Heart left ventricle (tissue), 16 donors: ENCODE results near the gene ARHGAP10. TPM values are rescaled to one million over a fixed set of nuclear protein-coding genes. Genes with fewer than 3 reads are reported as not detected.

Experiments used
- ATAC-seq, 4 donors: fragments of 200-7000 bp; cut with Tn5 transposase; one replicate each; pipeline ENCODE4 v1.9.1; 2020 to 2022; ENCODE audit warnings: moderate library complexity in 4 of 4, mild to moderate bottlenecking in 3 of 4, moderate number of reproducible peaks in 1 of 4
- DNase-seq, 5 donors: peaks; one replicate each; pipeline ENCODE4 v3.0.0-alpha.2; 2020
- H3K27ac ChIP-seq, 12 donors: fragments of 200-600 bp; sonication (generic) in 4 of 12; one replicate each; pipeline versions ENCODE4 v1.5.0 to v1.8.0; 2016 to 2022; ENCODE audit warnings: mild to moderate bottlenecking in 2 of 12
- H3K27me3 ChIP-seq, 9 donors: fragments of 200-600 bp; sonication (generic) in 2 of 9; one replicate each; pipeline versions ENCODE4 v1.5.1 to v1.8.0; 2016 to 2022; ENCODE audit warnings: mild to moderate bottlenecking in 3 of 9
- H3K36me3 ChIP-seq, 9 donors: fragments of 200-600 bp; sonication (generic) in 2 of 9; one replicate each; pipeline versions ENCODE4 v1.5.0 to v1.8.0; 2018 to 2022; ENCODE audit warnings: mild to moderate bottlenecking in 2 of 9
- H3K4me1 ChIP-seq, 12 donors: fragments of 200-600 bp; sonication (generic) in 4 of 12; one replicate each; pipeline versions ENCODE4 v1.5.0 to v1.8.0; 2016 to 2022; ENCODE audit warnings: mild to moderate bottlenecking in 3 of 12
- H3K4me3 ChIP-seq, 12 donors: fragments of 200-600 bp; sonication (generic) in 4 of 12; one replicate each; pipeline versions ENCODE4 v1.5.0 to v1.8.0; 2017 to 2022; ENCODE audit warnings: mild to moderate bottlenecking in 9 of 12, moderate library complexity in 4 of 12
- H3K9me3 ChIP-seq, 12 donors: fragments of 200-600 bp; sonication (generic) in 4 of 12; one replicate each; pipeline versions ENCODE4 v1.5.0 to v1.8.0; 2016 to 2022; ENCODE audit warnings: mild to moderate bottlenecking in 1 of 12
- POLR2A ChIP-seq, 2 donors: fragments of 450-650 bp; IDR thresholded peaks; one replicate each; pipeline ENCODE4 v1.6.1; 2017; ENCODE audit warnings: antibody characterized with exemption in 2 of 2, mild to moderate bottlenecking in 2 of 2, moderate library complexity in 2 of 2
- WGBS, 4 donors: extraction: QIAGEN DNeasy Blood & Tissue Kit in 2 of 4; methylation state at CpG; one replicate each; pipeline versions ENCODE4 v1.1.5 to v1.1.7; 2013 to 2018; 5-methylcytosine and 5-hydroxymethylcytosine counted together
- intact Hi-C, 10 donors: fragments of 100-400 bp; cut with DNase I; formaldehyde crosslinking; loops; one replicate each; pipeline versions ENCODE4 v1.11.1 to v1.14.2; 2022
- polyA plus RNA-seq, 2 donors: library from polyadenylated mRNA; stranded (reverse); fragments of 200-250 nt; gene quantifications; one replicate each; pipeline ENCODE4 v1.2.3, GENCODE V29; 2013
- total RNA-seq, 9 donors: library from RNA; depleted of rRNA in 2 of 9; stranded (reverse); fragments of >200 nt in 2 of 9; fragmentation: NEBNext Ultra II Directional in 3 of 9; extraction: Animal tissue kit (Norgen Biotek cat#: 25700) in 3 of 9; gene quantifications; one replicate each; pipeline versions ENCODE4 v1.1.0 to v1.2.4, GENCODE V29; 2016 to 2023
- TF ChIP-seq, protein P1 (sequence below), 12 donors: fragments of 200-600 bp; sonication (generic) in 4 of 12; IDR thresholded peaks; one replicate each; pipeline versions ENCODE4 v1.5.0 to v1.8.0; 2018 to 2022; ENCODE audit warnings: antibody characterized with exemption in 12 of 12, mild to moderate bottlenecking in 5 of 12
- donor health status: ischemic (EF 13 %, LVEDD 7.1; RV severe dilation, severe dysfunction).
- donor health status: healthy with polysubstance abuse.
- donor health status: DM: no; HTN: yes; CAD: no.
- donor health status: DM: no; HTN: no; CAD: no.
- donor health status: ischemic (EF 25% LVEDD 6.9; RV normal size, moderate dysfunction).
- donor health status: ischemic (EF 25% LVEDD 5.7; RV mildly dilated, moderate dysfunction).
- donor health status: healthy.
- donor health status: DM: yes; HTN: yes; CAD: no.
- donor health status: ischemic (EF 35%, LVEDD 5.7; RV mildly dilated, moderate dysfunction).
- donor health status: nonischemic (EF 11% LVEDD 7.7; RV severe dilation, severe dysfunction).
- donor health status: DM: yes; HTN: yes; CAD: no.
- donor health status: PGD.
- donor health status: ischemic (EF 29% LVEDD 5.4; RV normal size, mild dysfunction).
- donor health status: nonischemic (EF 23%, LVEDD 6.1; RV moderate dilation, normal function).

ARHGAP10 gene
- total and polyA plus RNA-seq, 11 donors: 30.6 to 73.7 (median 51.7) TPM

DNA sequence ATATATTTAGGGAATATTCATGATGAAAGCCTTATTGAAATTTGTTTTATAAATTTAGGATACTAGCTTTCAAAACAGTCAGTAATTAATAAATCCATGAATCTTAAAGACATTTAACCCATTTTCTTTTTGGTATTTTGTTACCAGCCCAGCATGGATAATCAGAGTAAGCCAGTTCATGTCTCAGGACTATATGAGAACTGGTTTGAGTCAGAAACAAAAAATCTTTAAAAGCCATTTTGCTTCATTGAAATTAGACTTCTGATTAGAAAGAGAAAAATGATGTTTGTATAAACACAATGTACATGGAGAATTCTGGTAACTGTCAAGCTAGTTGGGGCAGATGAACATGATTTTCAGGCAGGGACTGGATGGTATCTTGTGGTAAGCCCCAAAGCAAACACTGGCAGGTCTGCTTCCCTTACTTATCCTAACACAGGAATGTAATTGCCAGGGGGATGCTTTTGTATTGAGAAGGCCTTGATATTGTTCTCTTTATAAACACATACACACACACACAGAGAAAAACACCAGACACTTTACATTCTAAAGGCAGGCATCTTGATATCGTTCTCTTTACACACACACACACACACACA lies 9.4 kb downstream of the ARHGAP10 start:
- TF ChIP-seq, protein P1, sequence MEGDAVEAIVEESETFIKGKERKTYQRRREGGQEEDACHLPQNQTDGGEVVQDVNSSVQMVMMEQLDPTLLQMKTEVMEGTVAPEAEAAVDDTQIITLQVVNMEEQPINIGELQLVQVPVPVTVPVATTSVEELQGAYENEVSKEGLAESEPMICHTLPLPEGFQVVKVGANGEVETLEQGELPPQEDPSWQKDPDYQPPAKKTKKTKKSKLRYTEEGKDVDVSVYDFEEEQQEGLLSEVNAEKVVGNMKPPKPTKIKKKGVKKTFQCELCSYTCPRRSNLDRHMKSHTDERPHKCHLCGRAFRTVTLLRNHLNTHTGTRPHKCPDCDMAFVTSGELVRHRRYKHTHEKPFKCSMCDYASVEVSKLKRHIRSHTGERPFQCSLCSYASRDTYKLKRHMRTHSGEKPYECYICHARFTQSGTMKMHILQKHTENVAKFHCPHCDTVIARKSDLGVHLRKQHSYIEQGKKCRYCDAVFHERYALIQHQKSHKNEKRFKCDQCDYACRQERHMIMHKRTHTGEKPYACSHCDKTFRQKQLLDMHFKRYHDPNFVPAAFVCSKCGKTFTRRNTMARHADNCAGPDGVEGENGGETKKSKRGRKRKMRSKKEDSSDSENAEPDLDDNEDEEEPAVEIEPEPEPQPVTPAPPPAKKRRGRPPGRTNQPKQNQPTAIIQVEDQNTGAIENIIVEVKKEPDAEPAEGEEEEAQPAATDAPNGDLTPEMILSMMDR (IDR thresholded peaks at IDR 0.05): no peak
- TF ChIP-seq POLR2A (IDR thresholded peaks at IDR 0.05): no peak
- no peak overlapping the region for H3K4me3 ChIP-seq
- 41 to 57% (median 49%) methylated on average over 1 of the region's 1 CpG for WGBS, 4 donors
- H3K27ac ChIP-seq: peak overlapping the region in 1 of 12 donors; percentile 27
- peaks cover 0 to 5% (median 0%) of the 10 kb centered on the region in 9 donors for H3K36me3 ChIP-seq
- peaks cover 0 to 74% (median 27%) of the 10 kb centered on the region in 12 donors for H3K4me1 ChIP-seq
- no peaks in the 10 kb centered on the region for H3K9me3 ChIP-seq
- intact Hi-C loops: no loop called here
- ATAC-seq (no peak), DNase-seq (no peak)
- no peaks in the 10 kb centered on the region for H3K27me3 ChIP-seq

DNA sequence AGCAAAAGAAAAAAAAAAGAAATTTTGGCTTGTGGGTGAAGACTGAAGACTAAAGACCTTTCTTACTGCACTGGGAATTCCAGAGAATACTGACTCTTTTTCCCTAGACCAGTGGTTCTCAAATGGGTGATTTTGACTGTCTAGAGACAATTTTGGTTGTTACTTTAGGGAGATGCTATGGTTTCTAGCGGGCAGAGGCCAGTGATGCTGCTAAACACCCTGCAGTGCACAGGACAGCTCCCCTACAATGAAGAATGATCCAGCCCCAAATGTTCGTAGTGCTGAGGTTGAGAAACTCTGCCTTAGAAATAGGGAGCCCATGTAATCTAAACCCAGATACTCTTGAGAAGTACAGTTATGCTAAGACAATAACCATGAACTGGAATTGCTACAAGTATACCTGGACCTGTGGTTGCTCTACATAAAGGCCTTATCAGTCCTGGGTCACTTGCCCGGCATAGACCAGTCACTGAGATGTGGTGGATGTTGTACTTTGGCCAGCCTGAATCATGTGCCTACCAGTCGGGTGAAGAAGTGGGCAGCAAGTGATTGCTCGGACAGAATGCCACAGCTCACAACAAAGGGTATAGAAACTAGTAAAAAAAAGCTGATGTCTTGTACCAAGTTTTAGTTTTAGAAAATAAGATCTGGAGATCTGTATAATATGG lies 16.0 kb downstream of the ARHGAP10 start:
- H3K4me3 ChIP-seq: no peak overlapping the region
- TF ChIP-seq POLR2A (IDR thresholded peaks at IDR 0.05): no peak
- TF ChIP-seq, protein P1 (IDR thresholded peaks at IDR 0.05): no peak
- DNase-seq (no peak), ATAC-seq (peak; percentile 58 to 78 (median 64))
- peaks cover 0 to 58% (median 23%) of the 10 kb centered on the region in 12 donors for H3K4me1 ChIP-seq
- H3K36me3 ChIP-seq: peaks cover 0 to 9% (median 0%) of the 10 kb centered on the region in 9 donors
- 57 to 70% (median 60%) methylated on average over 5 of the region's 5 CpGs for WGBS, 4 donors
- peak overlapping the region in 10 of 12 donors; percentile 1 to 54 (median 36) for H3K27ac ChIP-seq
- intact Hi-C loops: no loop called here
- H3K27me3 ChIP-seq: no peaks in the 10 kb centered on the region
- no peaks in the 10 kb centered on the region for H3K9me3 ChIP-seq

DNA sequence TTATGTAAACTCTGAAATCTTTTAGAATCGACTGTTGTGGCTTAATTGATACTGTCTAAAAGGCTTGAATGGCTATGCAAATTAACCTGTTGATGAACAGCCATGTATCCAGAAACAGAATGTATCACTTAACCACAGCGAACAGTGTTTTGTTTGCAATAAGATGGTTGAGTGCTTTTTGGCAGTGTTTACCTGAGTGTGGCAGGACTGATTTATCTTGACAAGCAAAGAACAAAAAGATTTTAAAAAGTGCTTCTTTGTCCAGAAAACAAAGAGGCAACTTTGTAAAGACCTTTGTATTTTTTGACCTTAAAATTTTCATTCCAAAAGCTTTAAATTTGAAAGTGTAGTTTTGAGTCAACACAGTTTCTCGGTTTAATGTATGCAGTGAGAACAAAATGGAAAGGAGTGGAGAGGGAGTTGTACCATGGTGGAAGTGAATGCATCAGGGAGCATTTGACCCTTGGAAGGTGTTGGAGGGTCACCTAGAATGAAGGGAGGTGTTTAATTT lies 18.0 kb downstream of the ARHGAP10 start:
- H3K4me1 ChIP-seq: peaks cover 0 to 63% (median 33%) of the 10 kb centered on the region in 12 donors
- TF ChIP-seq POLR2A (IDR thresholded peaks at IDR 0.05): no peak
- TF ChIP-seq, protein P1 (IDR thresholded peaks at IDR 0.05): no peak
- 65 to 74% (median 69%) methylated on average over 3 of the region's 3 CpGs for WGBS, 4 donors

DNA sequence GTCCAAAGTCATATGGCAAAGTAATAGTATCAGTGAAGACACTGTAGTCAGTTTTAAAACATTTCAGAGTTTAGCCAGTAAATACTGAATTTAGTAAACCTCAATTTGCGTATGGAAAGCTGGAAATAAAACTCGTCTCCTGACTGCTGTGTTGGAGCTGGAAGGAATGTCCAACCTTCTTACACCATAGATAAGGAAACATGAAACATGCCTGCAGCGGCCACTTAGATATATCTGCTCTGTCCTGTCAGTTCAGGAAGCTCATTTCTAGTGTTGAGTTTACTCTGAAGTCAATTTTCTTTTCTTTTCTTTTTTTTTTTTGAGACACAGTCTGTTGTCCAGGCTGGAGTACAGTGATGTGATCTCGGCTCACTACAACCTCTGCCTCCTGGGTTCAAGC lies 21.2 kb downstream of the ARHGAP10 start:
- peak overlapping the region in 10 of 12 donors; percentile 3 to 81 (median 40) for H3K27ac ChIP-seq
- ATAC-seq (peak in 2 of 4 donors; percentile 32 to 49), DNase-seq (no peak)
- H3K27me3 ChIP-seq: no peaks in the 10 kb centered on the region
- no peaks in the 10 kb centered on the region for H3K9me3 ChIP-seq
- TF ChIP-seq POLR2A (IDR thresholded peaks at IDR 0.05): no peak
- TF ChIP-seq, protein P1 (IDR thresholded peaks at IDR 0.05): no peak
- intact Hi-C loops: no loop called here
- WGBS, 4 donors: 52 to 56% (median 53%) methylated on average over 4 of the region's 4 CpGs
- peaks cover 0 to 5% (median 0%) of the 10 kb centered on the region in 9 donors for H3K36me3 ChIP-seq
- H3K4me1 ChIP-seq: peaks cover 0 to 70% (median 40%) of the 10 kb centered on the region in 12 donors
- H3K4me3 ChIP-seq: no peak overlapping the region

More for the DNA sequence above, 18.0 kb downstream of the ARHGAP10 start:
- Histone ChIP-seq H3K36me3 (peaks cover 0 to 9% (median 0%) of the 10 kb centered on the region in 9 donors), H3K9me3 (no peaks in the 10 kb centered on the region), H3K4me3 (no peak overlapping the region), H3K27me3 (no peaks in the 10 kb centered on the region), H3K27ac (peak overlapping the region in 1 of 12 donors; percentile 54)
- DNase-seq: no peak
- intact Hi-C loops: no loop called here
- no peak for ATAC-seq
